Endodermal cell (in vitro differentiated cells): Measurements from ENCODE around the gene GCLM. TPM values are rescaled to one million over a fixed set of nuclear protein-coding genes. Genes with fewer than 3 reads are reported as not detected.
"Not testable (repeated sequence)": the region's sequence is repeated elsewhere in the genome, so short reads cannot be mapped to it uniquely, and the experiment has no call there.

Experiments
- DNase-seq: peaks from one replicate; pipeline ENCODE4 v3.0.0-alpha.2; 2017
- H3K27ac ChIP-seq: 2 replicates; pipeline ENCODE4 v1.5.1; 2013; ENCODE audit warnings: mild to moderate bottlenecking, low read depth, low read length, moderate library complexity
- H3K27me3 ChIP-seq: 2 replicates; pipeline ENCODE4 v1.6.1; 2013; ENCODE audit warnings: mild to moderate bottlenecking, low read length, moderate library complexity; ENCODE audit not compliant: insufficient read depth, control insufficient read depth, poor library complexity, severe bottlenecking
- H3K36me3 ChIP-seq: 2 replicates; pipeline ENCODE4 v1.7.0; 2013; ENCODE audit warnings: mild to moderate bottlenecking, low read length, moderate library complexity; ENCODE audit not compliant: control insufficient read depth, insufficient read depth
- H3K4me1 ChIP-seq: one replicate; pipeline ENCODE4 v1.7.0; 2013; ENCODE audit warnings: low read length; ENCODE audit not compliant: control insufficient read depth, insufficient read depth
- H3K4me3 ChIP-seq: 2 replicates; pipeline ENCODE4 v1.5.1; 2013; ENCODE audit warnings: mild to moderate bottlenecking, low read length, moderate library complexity
- H3K9ac ChIP-seq: 2 replicates; pipeline ENCODE4 v1.6.1; 2013; ENCODE audit warnings: mild to moderate bottlenecking, low read length, moderate library complexity; ENCODE audit not compliant: poor library complexity, severe bottlenecking; ENCODE audit errors: extremely low read depth
- H3K9me3 ChIP-seq: 2 replicates; pipeline ENCODE4 v1.6.1; 2013; ENCODE audit warnings: mild to moderate bottlenecking, low read length, moderate library complexity; ENCODE audit not compliant: control insufficient read depth
- H3K27ac Mint-ChIP-seq: 2 replicates; pipeline ENCODE4 v1.8.0; 2020; ENCODE audit warnings: mixed read lengths
- H3K27me3 Mint-ChIP-seq: 2 replicates; pipeline ENCODE4 v1.8.0; 2021; ENCODE audit warnings: mild to moderate bottlenecking, mixed read lengths; ENCODE audit not compliant: insufficient read depth
- H3K36me3 Mint-ChIP-seq: 2 replicates; pipeline ENCODE4 v1.8.0; 2020; ENCODE audit warnings: low read depth, mixed read lengths
- H3K4me1 Mint-ChIP-seq: 2 replicates; pipeline ENCODE4 v1.8.0; 2020; ENCODE audit warnings: mixed read lengths
- H3K4me3 Mint-ChIP-seq: 2 replicates; pipeline ENCODE4 v1.8.0; 2020; ENCODE audit warnings: mild to moderate bottlenecking, moderate library complexity, mixed read lengths
- H3K9me3 Mint-ChIP-seq: 2 replicates; pipeline ENCODE4 v1.8.0; 2020; ENCODE audit warnings: mild to moderate bottlenecking, mixed read lengths
- CTCF ChIP-seq: fragments of 200-600 bp; sonication (generic); conservative IDR thresholded peaks from 2 replicates; pipeline ENCODE4 v1.5.0; 2021; ENCODE audit warnings: antibody characterized with exemption, mild to moderate bottlenecking
- WGBS, 2 experiments: methylation state at CpG; one replicate each; pipeline versions ENCODE4 v1.1.5 to v1.1.7; 2013; ENCODE audit warnings: missing lambda C conversion rate in 2 of 2, mixed read lengths in 1 of 2; ENCODE audit not compliant: insufficient coverage in 1 of 2, insufficient read length in 1 of 2; 5-methylcytosine and 5-hydroxymethylcytosine counted together
- total RNA-seq, 2 donors: library from RNA; stranded (reverse); fragmentation: NEBNext Ultra II Directional in 1 of 2; extraction: Animal tissue kit (Norgen Biotek cat#: 25700) in 1 of 2; gene quantifications; 2 replicates in 1 of 2; 3 replicates in 1 of 2; pipeline ENCODE4 v1.2.1, GENCODE V29; 2021

The GCLM gene
- total RNA-seq, 2 donors from 2014 or later = 14.0 to 19.4 TPM

- H3K9ac ChIP-seq, H3K27me3 ChIP-seq, H3K27ac ChIP-seq, H3K36me3 ChIP-seq, H3K4me1 ChIP-seq, H3K4me3 ChIP-seq, H3K4me3 Mint-ChIP-seq, H3K4me1 Mint-ChIP-seq, H3K27me3 Mint-ChIP-seq, H3K27ac Mint-ChIP-seq: not testable (repeated sequence)
- H3K9me3 ChIP-seq = peaks cover 37% of the 10 kb centered on the region
- Mint-ChIP-seq H3K36me3 (peaks cover 14% of the 10 kb centered on the region), H3K9me3 (peaks cover 38% of the 10 kb centered on the region)
- DNase-seq = peak; percentile 85
- WGBS, 2 experiments = 29 to 56% methylated on average over 2 to 10 of the region's 10 CpGs
- peak; percentile 78 for TF ChIP-seq CTCF
Measured at GRCh38 chr1:93850687-93851326, 58.4 kb downstream of the GCLM start.

DNA sequence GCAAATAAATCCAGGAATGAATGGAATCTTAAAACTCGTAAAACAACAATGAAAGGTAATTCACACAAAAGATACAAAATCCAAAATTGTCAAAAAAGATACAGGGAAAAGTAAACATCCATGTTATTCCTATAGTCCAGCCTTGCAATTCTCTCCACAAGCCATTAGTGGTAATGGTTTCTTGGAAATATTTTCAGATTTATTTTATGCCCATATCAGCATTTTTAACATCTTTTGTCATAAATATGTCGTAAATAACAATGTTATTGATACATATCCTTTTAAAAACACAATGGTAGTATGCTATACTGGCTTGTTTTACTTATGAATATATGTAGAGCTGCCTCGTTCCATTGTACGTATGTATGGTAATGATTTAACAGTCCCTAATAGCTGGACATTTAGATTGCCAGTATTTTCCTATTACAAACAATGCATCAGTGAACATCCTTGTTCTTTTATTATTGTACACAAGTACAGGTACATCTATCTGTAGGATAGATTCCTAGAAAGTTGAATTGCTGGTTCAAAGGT lies 60.8 kb downstream of the GCLM start:
- WGBS, 2 experiments = 96% methylated on average over 3 of the region's 4 CpGs; no CpG with 5 or more reads in 1 of the 2 experiments
- H3K4me3 Mint-ChIP-seq = peak overlapping the region; percentile 88
- peak overlapping the region; percentile 95 for H3K27ac Mint-ChIP-seq
- peaks cover 11% of the 10 kb centered on the region for H3K36me3 Mint-ChIP-seq
- Histone ChIP-seq H3K4me1 (no peaks in the 10 kb centered on the region), H3K9me3 (peaks cover 27% of the 10 kb centered on the region), H3K9ac (no peak overlapping the region), H3K27me3 (no peaks in the 10 kb centered on the region), H3K36me3 (no peaks in the 10 kb centered on the region), H3K27ac (no peak overlapping the region), H3K4me3 (peak overlapping the region; percentile 83)
- H3K27me3 Mint-ChIP-seq = no peaks in the 10 kb centered on the region
- DNase-seq = no peak
- H3K9me3 Mint-ChIP-seq = peaks cover 26% of the 10 kb centered on the region
- no peak for TF ChIP-seq CTCF
- peaks cover 9% of the 10 kb centered on the region for H3K4me1 Mint-ChIP-seq

GRCh38 chr1:93847811-93848288 lies 61.4 kb downstream of the GCLM start:
- peaks cover 11% of the 10 kb centered on the region for H3K36me3 Mint-ChIP-seq
- H3K9me3 ChIP-seq = peaks cover 24% of the 10 kb centered on the region
- H3K27ac ChIP-seq = peak overlapping the region; percentile 78
- H3K36me3 ChIP-seq = no peaks in the 10 kb centered on the region
- peak overlapping the region; percentile 78 for H3K9ac ChIP-seq
- peak; percentile 84 for DNase-seq
- H3K9me3 Mint-ChIP-seq = peaks cover 23% of the 10 kb centered on the region
- no peaks in the 10 kb centered on the region for H3K27me3 Mint-ChIP-seq
- peak overlapping the region; percentile 95 for H3K27ac Mint-ChIP-seq
- H3K4me1 Mint-ChIP-seq = peaks cover 9% of the 10 kb centered on the region
- no peak for TF ChIP-seq CTCF
- WGBS, 2 experiments = 3% methylated on average over 6 to 36 of the region's 36 CpGs
- no peaks in the 10 kb centered on the region for H3K27me3 ChIP-seq
- H3K4me3 ChIP-seq = peak overlapping the region; percentile 83
- H3K4me1 ChIP-seq = no peaks in the 10 kb centered on the region
- peak overlapping the region; percentile 88 for H3K4me3 Mint-ChIP-seq
